Upper lobe of left lung (tissue), 4 donors: ENCODE data around the gene FARP1.

Experiments used
- CTCF ChIP-seq, 6 experiments: fragments of 450-650 bp in 4 of 6; fragments of 200-600 bp in 2 of 6; sonication (generic) in 2 of 6; IDR thresholded peaks; one replicate each; pipeline ENCODE4 v1.5.1; 2016 to 2019; ENCODE audit warnings: antibody characterized with exemption in 6 of 6
- EP300 ChIP-seq, 4 donors: sonication (generic); formaldehyde crosslinking; IDR thresholded peaks; one replicate each; pipeline ENCODE4 v1.5.1; 2017; ENCODE audit warnings: antibody characterized with exemption in 4 of 4, control low read depth in 2 of 4

- no peak for TF ChIP-seq CTCF (IDR thresholded peaks at IDR 0.05)
- no peak for TF ChIP-seq EP300 (IDR thresholded peaks at IDR 0.05)
These were observed 78.3 kb downstream of the FARP1 start for GRCh38 chr13:98221234-98221633.
